Gastrocnemius medialis (tissue), 4 donors: ENCODE measurements around the gene EDC3. TPM values are rescaled to one million over a fixed set of nuclear protein-coding genes. Genes with fewer than 3 reads are reported as not detected.

Experiments used
- ATAC-seq, 2 donors: fragments of 150-250 bp; one replicate each; pipeline ENCODE4 v1.9.1; 2016
- DNase-seq, 2 donors: peaks; one replicate each; pipeline ENCODE4 v3.0.0-alpha.2; 2019
- H3K27ac ChIP-seq, 4 donors: fragments of 200-600 bp; sonication (generic); 1 replicate in 1 of 4; 2 replicates in 3 of 4; pipeline ENCODE4 v1.5.1; 2016 to 2018; ENCODE audit warnings: mild to moderate bottlenecking in 2 of 4, moderate library complexity in 1 of 4
- H3K27me3 ChIP-seq, 3 donors: fragments of 200-600 bp; sonication (generic) in 2 of 3; 1 replicate in 1 of 3; 2 replicates in 2 of 3; pipeline versions ENCODE4 v1.5.1 to v1.6.0; 2016 to 2019; ENCODE audit warnings: mild to moderate bottlenecking in 1 of 3, moderate library complexity in 1 of 3
- H3K36me3 ChIP-seq, 2 donors: fragments of 200-600 bp; sonication (generic) in 1 of 2; one replicate each; pipeline ENCODE4 v1.5.1; 2017 to 2018
- H3K4me1 ChIP-seq, 2 donors: fragments of 200-600 bp; sonication (generic) in 1 of 2; one replicate each; pipeline ENCODE4 v1.5.1; 2016 to 2017; ENCODE audit warnings: mild to moderate bottlenecking in 2 of 2
- H3K4me3 ChIP-seq, 4 donors: fragments of 200-600 bp; sonication (generic) in 3 of 4; 1 replicate in 1 of 4; 2 replicates in 3 of 4; pipeline ENCODE4 v1.5.1; 2016 to 2019; ENCODE audit warnings: mild to moderate bottlenecking in 2 of 4
- H3K9me3 ChIP-seq, 3 donors: fragments of 200-600 bp; sonication (generic) in 2 of 3; 1 replicate in 1 of 3; 2 replicates in 2 of 3; pipeline ENCODE4 v1.5.1; 2016 to 2019
- POLR2A ChIP-seq, 2 donors: fragments of 450-650 bp; IDR thresholded peaks; one replicate each; pipeline ENCODE4 v1.6.1; 2017; ENCODE audit warnings: antibody characterized with exemption in 2 of 2, mild to moderate bottlenecking in 2 of 2, moderate library complexity in 2 of 2
- in situ Hi-C, 4 donors: fragments of 200-750 bp; cut with MboI; loops; one replicate each; pipeline versions ENCODE4 v1.15.0 to v1.8.0; 2017; ENCODE audit warnings: low sequenced_read_pairs in 4 of 4
- intact Hi-C: fragments of 100-400 bp; cut with DNase I; formaldehyde crosslinking; loops from one replicate; pipeline ENCODE4 v1.15.1; 2023; ENCODE audit warnings: low total_unique reads
- total RNA-seq, 4 donors: library from RNA; depleted of rRNA; stranded (reverse); fragments of >200 nt; gene quantifications; one replicate each; pipeline versions ENCODE4 v1.1.0 to v1.2.3, GENCODE V29; 2016
- TF ChIP-seq, protein P1 (sequence below), 5 experiments: fragments of 450-650 bp in 3 of 5; fragments of 200-600 bp in 2 of 5; sonication (generic) in 2 of 5; IDR thresholded peaks in 4 of 5; conservative IDR thresholded peaks in 1 of 5; 1 replicate in 4 of 5; 2 replicates in 1 of 5; pipeline ENCODE4 v1.5.1; 2016 to 2019; ENCODE audit warnings: antibody characterized with exemption in 5 of 5, mild to moderate bottlenecking in 3 of 5, moderate library complexity in 3 of 5

EDC3 gene
- total RNA-seq, 4 donors from 2014 or later, result 7.9 to 19.4 (median 11.6) TPM

GRCh38 chr15:74620636-74621545 is 74.9 kb downstream of the EDC3 start:
- H3K9me3 ChIP-seq, result no peaks in the 10 kb centered on the region
- peak overlapping the region in 2 of 4 donors; percentile 2 to 65 for H3K27ac ChIP-seq
- intact Hi-C loops, result no loop called here
- H3K4me3 ChIP-seq, result no peak overlapping the region
- in situ Hi-C loops, result loop anchor here in 1 of 4 donors (25.0 kb wide), 1 partner anchor 159 kb away; the partner anchor contains the start of gene UBL7
- TF ChIP-seq POLR2A (IDR thresholded peaks at IDR 0.05), result no peak
- TF ChIP-seq, protein P1, sequence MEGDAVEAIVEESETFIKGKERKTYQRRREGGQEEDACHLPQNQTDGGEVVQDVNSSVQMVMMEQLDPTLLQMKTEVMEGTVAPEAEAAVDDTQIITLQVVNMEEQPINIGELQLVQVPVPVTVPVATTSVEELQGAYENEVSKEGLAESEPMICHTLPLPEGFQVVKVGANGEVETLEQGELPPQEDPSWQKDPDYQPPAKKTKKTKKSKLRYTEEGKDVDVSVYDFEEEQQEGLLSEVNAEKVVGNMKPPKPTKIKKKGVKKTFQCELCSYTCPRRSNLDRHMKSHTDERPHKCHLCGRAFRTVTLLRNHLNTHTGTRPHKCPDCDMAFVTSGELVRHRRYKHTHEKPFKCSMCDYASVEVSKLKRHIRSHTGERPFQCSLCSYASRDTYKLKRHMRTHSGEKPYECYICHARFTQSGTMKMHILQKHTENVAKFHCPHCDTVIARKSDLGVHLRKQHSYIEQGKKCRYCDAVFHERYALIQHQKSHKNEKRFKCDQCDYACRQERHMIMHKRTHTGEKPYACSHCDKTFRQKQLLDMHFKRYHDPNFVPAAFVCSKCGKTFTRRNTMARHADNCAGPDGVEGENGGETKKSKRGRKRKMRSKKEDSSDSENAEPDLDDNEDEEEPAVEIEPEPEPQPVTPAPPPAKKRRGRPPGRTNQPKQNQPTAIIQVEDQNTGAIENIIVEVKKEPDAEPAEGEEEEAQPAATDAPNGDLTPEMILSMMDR (IDR thresholded peaks at IDR 0.05 in 4 of 5, conservative IDR thresholded peaks at IDR 0.05 in 1 of 5), result peak; percentile 43 to 74 (median 66)
- H3K4me1 ChIP-seq, result peaks cover 42 to 44% of the 10 kb centered on the region in 2 donors
- ATAC-seq (peak in 1 of 2 donors; percentile 61), DNase-seq (peak in 1 of 2 donors; percentile 62)
- H3K27me3 ChIP-seq, result no peaks in the 10 kb centered on the region
- peaks cover 0 to 67% of the 10 kb centered on the region in 2 donors for H3K36me3 ChIP-seq

GRCh38 chr15:74619916-74620635 is 75.7 kb downstream of the EDC3 start:
- in situ Hi-C loops, result loop anchor here in 3 of 4 donors (10.0 to 25.0 kb wide), 2 partner anchors 75 to 158 kb away; partner anchors contain the start of genes ARID3B (in 2 of the 3) and UBL7 (in 1 of the 3)
- Histone ChIP-seq H3K4me1 (peaks cover 42 to 44% of the 10 kb centered on the region in 2 donors), H3K36me3 (peaks cover 0 to 59% of the 10 kb centered on the region in 2 donors), H3K4me3 (no peak overlapping the region), H3K9me3 (no peaks in the 10 kb centered on the region), H3K27ac (peak overlapping the region in 2 of 4 donors; percentile 14 to 97), H3K27me3 (no peaks in the 10 kb centered on the region)
- ATAC-seq (no peak), DNase-seq (no peak)
- TF ChIP-seq POLR2A (IDR thresholded peaks at IDR 0.05), result no peak
- TF ChIP-seq, protein P1 (IDR thresholded peaks at IDR 0.05 in 4 of 5, conservative IDR thresholded peaks at IDR 0.05 in 1 of 5), result no peak
- intact Hi-C loops, result loop anchor here (5.0 to 10.0 kb wide), 3 partner anchors 158 to 935 kb away; partner anchors contain the start of genes CD276 and UBL7

GRCh38 chr15:74618841-74619596 is 76.8 kb downstream of the EDC3 start:
- H3K9me3 ChIP-seq, result no peaks in the 10 kb centered on the region
- in situ Hi-C loops (loop anchor here in 3 of 4 donors (10.0 to 25.0 kb wide), 2 partner anchors 74 to 157 kb away; partner anchors contain the start of genes ARID3B (in 2 of the 3) and UBL7 (in 1 of the 3)), intact Hi-C loops (loop anchor here (5.0 to 10.0 kb wide), 3 partner anchors 157 to 934 kb away; partner anchors contain the start of genes CD276 and UBL7)
- H3K36me3 ChIP-seq, result peaks cover 0 to 49% of the 10 kb centered on the region in 2 donors
- H3K27me3 ChIP-seq, result no peaks in the 10 kb centered on the region
- no peak for TF ChIP-seq POLR2A (IDR thresholded peaks at IDR 0.05)
- TF ChIP-seq, protein P1 (IDR thresholded peaks at IDR 0.05 in 4 of 5, conservative IDR thresholded peaks at IDR 0.05 in 1 of 5), result no peak
- H3K4me3 ChIP-seq, result no peak overlapping the region
- ATAC-seq (no peak), DNase-seq (no peak)
- H3K27ac ChIP-seq, result peak overlapping the region in 3 of 4 donors; percentile 95 to 100 (median 97)
- peaks cover 42 to 44% of the 10 kb centered on the region in 2 donors for H3K4me1 ChIP-seq

DNA sequence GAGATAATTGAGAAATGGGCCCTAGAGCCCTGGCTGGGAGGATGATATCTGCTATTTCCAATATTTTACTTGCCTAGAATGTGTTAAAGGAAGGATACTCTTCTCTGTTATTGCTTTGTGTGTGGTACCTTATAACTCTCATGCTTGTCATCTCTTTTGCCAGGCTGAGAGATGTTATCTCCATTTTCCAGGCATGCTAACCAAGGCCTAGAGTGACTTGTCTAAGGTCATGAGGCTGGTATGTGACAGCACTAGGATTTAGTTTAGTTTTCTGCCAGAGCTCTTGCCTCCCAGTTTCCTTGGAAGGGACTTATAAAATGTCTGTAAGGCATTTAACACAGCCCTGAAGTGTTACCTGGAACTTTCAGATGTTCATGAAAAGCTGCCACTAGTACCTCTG is 78.8 kb downstream of the EDC3 start:
- no peaks in the 10 kb centered on the region for H3K27me3 ChIP-seq
- TF ChIP-seq, protein P1 (IDR thresholded peaks at IDR 0.05 in 4 of 5, conservative IDR thresholded peaks at IDR 0.05 in 1 of 5), result no peak
- TF ChIP-seq POLR2A (IDR thresholded peaks at IDR 0.05), result no peak
- DNase-seq (no peak), ATAC-seq (no peak)
- in situ Hi-C loops, result loop anchor here in 3 of 4 donors (10.0 to 25.0 kb wide), 2 partner anchors 72 to 155 kb away; partner anchors contain the start of genes ARID3B (in 2 of the 3) and UBL7 (in 1 of the 3)
- H3K4me3 ChIP-seq, result peak overlapping the region; percentile 74 to 94 (median 86)
- peak overlapping the region; percentile 94 to 100 (median 96) for H3K27ac ChIP-seq
- peaks cover 42 to 44% of the 10 kb centered on the region in 2 donors for H3K4me1 ChIP-seq
- H3K9me3 ChIP-seq, result no peaks in the 10 kb centered on the region
- peaks cover 0 to 28% of the 10 kb centered on the region in 2 donors for H3K36me3 ChIP-seq
- intact Hi-C loops, result loop anchor here (1.0 to 10.0 kb wide), 4 partner anchors 155 to 932 kb away; partner anchors contain the start of genes CD276, COX5A and UBL7
